HL-60 (cell line): Measurements from ENCODE around the gene CD164L2.

Experiments
- POLR2AphosphoS5 ChIP-seq: IDR thresholded peaks from 2 replicates; pipeline ENCODE4 v1.6.1; 2012; ENCODE audit warnings: low read depth
- TF ChIP-seq, protein P1 (sequence below): IDR thresholded peaks from one replicate; pipeline ENCODE4 v1.5.1; 2011; ENCODE audit warnings: low read length, control low read depth, inconsistent platforms; ENCODE audit not compliant: insufficient read depth
- TF ChIP-seq, protein P2 (sequence below): IDR thresholded peaks from 2 replicates; pipeline ENCODE4 v1.6.1; 2012; ENCODE audit warnings: low read depth; ENCODE audit not compliant: insufficient replicate concordance

DNA sequence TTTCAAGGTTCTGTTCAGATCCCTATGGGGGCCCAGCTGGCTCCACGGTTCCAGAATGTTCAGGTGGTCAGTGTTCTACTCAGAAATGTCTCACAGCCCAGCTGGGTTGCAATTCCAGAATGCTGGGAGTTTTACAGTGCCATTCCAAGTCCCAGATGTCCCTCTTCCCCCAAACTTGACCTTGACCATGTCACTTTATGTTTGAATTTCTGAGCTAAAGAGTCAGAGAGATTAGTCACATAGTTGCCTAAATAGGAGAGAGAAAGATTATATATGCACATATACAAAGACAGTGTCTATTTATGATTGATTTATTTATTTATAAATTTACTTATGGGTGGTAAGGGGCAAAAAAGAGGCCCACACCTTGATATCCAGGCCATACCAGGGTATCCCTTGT is 11.8 kb upstream of the CD164L2 start:
- TF ChIP-seq, protein P1, sequence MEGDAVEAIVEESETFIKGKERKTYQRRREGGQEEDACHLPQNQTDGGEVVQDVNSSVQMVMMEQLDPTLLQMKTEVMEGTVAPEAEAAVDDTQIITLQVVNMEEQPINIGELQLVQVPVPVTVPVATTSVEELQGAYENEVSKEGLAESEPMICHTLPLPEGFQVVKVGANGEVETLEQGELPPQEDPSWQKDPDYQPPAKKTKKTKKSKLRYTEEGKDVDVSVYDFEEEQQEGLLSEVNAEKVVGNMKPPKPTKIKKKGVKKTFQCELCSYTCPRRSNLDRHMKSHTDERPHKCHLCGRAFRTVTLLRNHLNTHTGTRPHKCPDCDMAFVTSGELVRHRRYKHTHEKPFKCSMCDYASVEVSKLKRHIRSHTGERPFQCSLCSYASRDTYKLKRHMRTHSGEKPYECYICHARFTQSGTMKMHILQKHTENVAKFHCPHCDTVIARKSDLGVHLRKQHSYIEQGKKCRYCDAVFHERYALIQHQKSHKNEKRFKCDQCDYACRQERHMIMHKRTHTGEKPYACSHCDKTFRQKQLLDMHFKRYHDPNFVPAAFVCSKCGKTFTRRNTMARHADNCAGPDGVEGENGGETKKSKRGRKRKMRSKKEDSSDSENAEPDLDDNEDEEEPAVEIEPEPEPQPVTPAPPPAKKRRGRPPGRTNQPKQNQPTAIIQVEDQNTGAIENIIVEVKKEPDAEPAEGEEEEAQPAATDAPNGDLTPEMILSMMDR = no peak
- no peak for TF ChIP-seq POLR2AphosphoS5
- TF ChIP-seq, protein P2, sequence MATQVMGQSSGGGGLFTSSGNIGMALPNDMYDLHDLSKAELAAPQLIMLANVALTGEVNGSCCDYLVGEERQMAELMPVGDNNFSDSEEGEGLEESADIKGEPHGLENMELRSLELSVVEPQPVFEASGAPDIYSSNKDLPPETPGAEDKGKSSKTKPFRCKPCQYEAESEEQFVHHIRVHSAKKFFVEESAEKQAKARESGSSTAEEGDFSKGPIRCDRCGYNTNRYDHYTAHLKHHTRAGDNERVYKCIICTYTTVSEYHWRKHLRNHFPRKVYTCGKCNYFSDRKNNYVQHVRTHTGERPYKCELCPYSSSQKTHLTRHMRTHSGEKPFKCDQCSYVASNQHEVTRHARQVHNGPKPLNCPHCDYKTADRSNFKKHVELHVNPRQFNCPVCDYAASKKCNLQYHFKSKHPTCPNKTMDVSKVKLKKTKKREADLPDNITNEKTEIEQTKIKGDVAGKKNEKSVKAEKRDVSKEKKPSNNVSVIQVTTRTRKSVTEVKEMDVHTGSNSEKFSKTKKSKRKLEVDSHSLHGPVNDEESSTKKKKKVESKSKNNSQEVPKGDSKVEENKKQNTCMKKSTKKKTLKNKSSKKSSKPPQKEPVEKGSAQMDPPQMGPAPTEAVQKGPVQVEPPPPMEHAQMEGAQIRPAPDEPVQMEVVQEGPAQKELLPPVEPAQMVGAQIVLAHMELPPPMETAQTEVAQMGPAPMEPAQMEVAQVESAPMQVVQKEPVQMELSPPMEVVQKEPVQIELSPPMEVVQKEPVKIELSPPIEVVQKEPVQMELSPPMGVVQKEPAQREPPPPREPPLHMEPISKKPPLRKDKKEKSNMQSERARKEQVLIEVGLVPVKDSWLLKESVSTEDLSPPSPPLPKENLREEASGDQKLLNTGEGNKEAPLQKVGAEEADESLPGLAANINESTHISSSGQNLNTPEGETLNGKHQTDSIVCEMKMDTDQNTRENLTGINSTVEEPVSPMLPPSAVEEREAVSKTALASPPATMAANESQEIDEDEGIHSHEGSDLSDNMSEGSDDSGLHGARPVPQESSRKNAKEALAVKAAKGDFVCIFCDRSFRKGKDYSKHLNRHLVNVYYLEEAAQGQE = no peak
